ENCODE data around the gene KIF26A. TPM values are rescaled to one million over a fixed set of nuclear protein-coding genes. Genes with fewer than 3 reads are reported as not detected.

The KIF26A gene
- total and polyA plus RNA-seq, 2 of the 4 experiments (the other 2 are of a cell fraction) = not detected

DNA sequence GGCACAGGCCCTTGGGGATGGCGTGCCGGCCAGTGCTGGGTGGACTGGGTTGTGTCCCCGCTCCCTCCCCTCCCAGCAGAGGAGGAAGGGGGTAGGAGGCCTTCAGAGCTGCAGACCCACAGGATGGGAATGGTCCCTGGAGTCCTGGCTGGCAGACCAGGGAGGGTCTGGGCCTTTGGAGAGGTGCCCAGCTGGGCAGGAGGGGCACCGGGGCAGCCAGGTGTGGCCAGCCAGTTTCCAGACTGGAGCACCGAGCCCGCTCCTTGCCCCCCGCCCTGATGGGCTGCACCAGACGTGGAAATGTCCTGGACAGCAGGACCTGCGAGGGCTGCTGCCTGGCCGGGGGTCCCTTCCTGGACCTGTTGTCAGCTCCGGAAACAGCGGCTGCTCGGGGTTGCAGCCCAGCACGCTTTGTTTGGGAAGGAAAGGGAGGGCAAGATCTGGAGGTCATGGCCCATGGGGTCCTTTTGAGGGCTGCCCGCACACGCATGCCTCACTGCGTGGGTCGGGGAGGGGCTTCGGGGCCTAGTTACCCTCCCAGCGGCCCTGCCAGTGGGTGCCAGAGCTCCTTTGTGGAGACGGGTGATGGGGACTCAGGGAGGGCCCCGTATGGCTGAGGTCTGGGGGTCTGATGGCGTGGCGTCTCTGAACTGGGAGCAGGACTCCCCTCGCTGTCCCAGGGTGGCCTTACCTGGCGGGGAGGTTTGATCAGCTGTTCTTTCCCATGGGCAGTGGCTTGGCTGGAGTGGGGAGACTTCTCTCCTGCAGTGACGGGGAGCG, 9.1 kb downstream of the KIF26A start:
- in situ Hi-C loops (cut with MboI; ENCODE audit: low sequenced_read_pairs) (no loop called here), intact Hi-C loops (cut with micrococcal nuclease) (no loop called here), dilution Hi-C loops (cut with HindIII; ENCODE audit: low sequenced_read_pairs, unreplicated experiment) (no loop called here)
- 57% methylated on average over 5 of the region's 28 CpGs; no CpG with 5 or more reads in 1 of the 2 experiments for WGBS, 2 experiments (ENCODE audit: extremely low coverage in 2 of 2, insufficient read length in 1 of 2)
- Histone ChIP-seq H3K9ac (ENCODE audit: low read depth, low read length) (no peak overlapping the region), H4K5ac (ENCODE audit: low read depth, low read length) (no peak overlapping the region), H3K36me3 (ENCODE audit: control insufficient read depth, insufficient read depth, low read length) (no peaks in the 10 kb centered on the region), H4K91ac (ENCODE audit: insufficient read depth, low read depth, low read length) (no peak overlapping the region), H2BK5ac (ENCODE audit: low read depth, low read length, poor library complexity, severe bottlenecking) (no peak overlapping the region), H3K27ac (ENCODE audit: insufficient read depth, low read length) (no peak overlapping the region), H3K79me1 (ENCODE audit: low read depth in 1 of 2, low read length in 2 of 2) (no peaks in the 10 kb centered on the region), H3K4me1 (ENCODE audit: control insufficient read depth, insufficient read depth, low read length) (no peaks in the 10 kb centered on the region), H3K56ac (ENCODE audit: extremely low read depth, insufficient read depth, low read length) (no peak overlapping the region), H3K4me3 (ENCODE audit: insufficient read depth, low read depth, low read length) (no peak overlapping the region), H2BK120ac (ENCODE audit: low read depth, low read length) (no peak overlapping the region), H2BK15ac (ENCODE audit: low read depth, low read length) (no peak overlapping the region), H4K8ac (ENCODE audit: low read depth in 2 of 2, low read length in 2 of 2) (no peak overlapping the region), H3K4me2 (ENCODE audit: low read depth, low read length) (no peak overlapping the region), H3K23ac (ENCODE audit: low read depth, low read length) (no peak overlapping the region), H2AFZ (replicated peaks; ENCODE audit: low read length, poor library complexity) (no peak overlapping the region), H4K20me1 (ENCODE audit: insufficient read depth, low read length) (no peaks in the 10 kb centered on the region), H3K27me3 (ENCODE audit: control insufficient read depth, insufficient read depth, low read length) (peaks cover 1% of the 10 kb centered on the region), H3K18ac (ENCODE audit: low read depth, low read length) (no peak overlapping the region), H3K14ac (replicated peaks; ENCODE audit: low read depth, low read length) (no peak overlapping the region), H2AK5ac (ENCODE audit: low read depth, low read length) (no peak overlapping the region), H3K4ac (ENCODE audit: low read depth, low read length) (no peak overlapping the region), H3K9me1 (ENCODE audit: insufficient read depth, low read length) (no peaks in the 10 kb centered on the region), H2AK9ac (replicated peaks; ENCODE audit: low read depth, low read length, poor library complexity) (no peak overlapping the region), H3K9me3 (ENCODE audit: control insufficient read depth, insufficient read depth, low read length) (no peaks in the 10 kb centered on the region), H2BK20ac (ENCODE audit: low read depth, low read length) (no peak overlapping the region)
- ChIA-PET CTCF (no interaction called here), POLR2A (ENCODE audit: unreplicated experiment) (no interaction called here)
- TF ChIP-seq CHD1 (IDR thresholded peaks at IDR 0.05; ENCODE audit: low read depth, low read length) (no peak), CEBPB (IDR thresholded peaks at IDR 0.05; ENCODE audit: low read depth, low read length) (no peak), POLR2A (IDR thresholded peaks at IDR 0.05; ENCODE audit: low read depth, low read length) (no peak), RFX5 (IDR thresholded peaks at IDR 0.05; ENCODE audit: low read depth, low read length) (no peak), NFE2L2 (IDR thresholded peaks at IDR 0.05; ENCODE audit: low read depth, low read length) (no peak), MAFK (IDR thresholded peaks at IDR 0.05; ENCODE audit: low read depth, low read length) (no peak)
- TF ChIP-seq, protein P1, sequence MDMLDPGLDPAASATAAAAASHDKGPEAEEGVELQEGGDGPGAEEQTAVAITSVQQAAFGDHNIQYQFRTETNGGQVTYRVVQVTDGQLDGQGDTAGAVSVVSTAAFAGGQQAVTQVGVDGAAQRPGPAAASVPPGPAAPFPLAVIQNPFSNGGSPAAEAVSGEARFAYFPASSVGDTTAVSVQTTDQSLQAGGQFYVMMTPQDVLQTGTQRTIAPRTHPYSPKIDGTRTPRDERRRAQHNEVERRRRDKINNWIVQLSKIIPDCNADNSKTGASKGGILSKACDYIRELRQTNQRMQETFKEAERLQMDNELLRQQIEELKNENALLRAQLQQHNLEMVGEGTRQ (IDR thresholded peaks at IDR 0.05; ENCODE audit: low read depth, low read length) = no peak
- TF ChIP-seq, protein P2, sequence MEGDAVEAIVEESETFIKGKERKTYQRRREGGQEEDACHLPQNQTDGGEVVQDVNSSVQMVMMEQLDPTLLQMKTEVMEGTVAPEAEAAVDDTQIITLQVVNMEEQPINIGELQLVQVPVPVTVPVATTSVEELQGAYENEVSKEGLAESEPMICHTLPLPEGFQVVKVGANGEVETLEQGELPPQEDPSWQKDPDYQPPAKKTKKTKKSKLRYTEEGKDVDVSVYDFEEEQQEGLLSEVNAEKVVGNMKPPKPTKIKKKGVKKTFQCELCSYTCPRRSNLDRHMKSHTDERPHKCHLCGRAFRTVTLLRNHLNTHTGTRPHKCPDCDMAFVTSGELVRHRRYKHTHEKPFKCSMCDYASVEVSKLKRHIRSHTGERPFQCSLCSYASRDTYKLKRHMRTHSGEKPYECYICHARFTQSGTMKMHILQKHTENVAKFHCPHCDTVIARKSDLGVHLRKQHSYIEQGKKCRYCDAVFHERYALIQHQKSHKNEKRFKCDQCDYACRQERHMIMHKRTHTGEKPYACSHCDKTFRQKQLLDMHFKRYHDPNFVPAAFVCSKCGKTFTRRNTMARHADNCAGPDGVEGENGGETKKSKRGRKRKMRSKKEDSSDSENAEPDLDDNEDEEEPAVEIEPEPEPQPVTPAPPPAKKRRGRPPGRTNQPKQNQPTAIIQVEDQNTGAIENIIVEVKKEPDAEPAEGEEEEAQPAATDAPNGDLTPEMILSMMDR (conservative IDR thresholded peaks at IDR 0.05; ENCODE audit: low read depth, low read length) = no peak
- no TSS peak for BruUV-seq (replicated peaks)
- DNase-seq (no peak), ATAC-seq (ENCODE audit: low read depth) (no peak)

Data from IMR-90 (cell line).